GM12892 (cell line): ENCODE results near the gene WDR49.

Source experiments
- POLR2A ChIP-seq: IDR thresholded peaks from 2 replicates; pipeline ENCODE4 v1.6.1; 2011; ENCODE audit warnings: low read depth, low read length, control low read depth
- POLR2AphosphoS5 ChIP-seq: IDR thresholded peaks from 2 replicates; pipeline ENCODE4 v1.6.1; 2011; ENCODE audit warnings: low read depth, low read length, control low read depth
- TAF1 ChIP-seq: IDR thresholded peaks from 2 replicates; pipeline ENCODE4 v1.6.1; 2011; ENCODE audit warnings: low read depth, mild to moderate bottlenecking, control low read depth, low read length, borderline replicate concordance

DNA sequence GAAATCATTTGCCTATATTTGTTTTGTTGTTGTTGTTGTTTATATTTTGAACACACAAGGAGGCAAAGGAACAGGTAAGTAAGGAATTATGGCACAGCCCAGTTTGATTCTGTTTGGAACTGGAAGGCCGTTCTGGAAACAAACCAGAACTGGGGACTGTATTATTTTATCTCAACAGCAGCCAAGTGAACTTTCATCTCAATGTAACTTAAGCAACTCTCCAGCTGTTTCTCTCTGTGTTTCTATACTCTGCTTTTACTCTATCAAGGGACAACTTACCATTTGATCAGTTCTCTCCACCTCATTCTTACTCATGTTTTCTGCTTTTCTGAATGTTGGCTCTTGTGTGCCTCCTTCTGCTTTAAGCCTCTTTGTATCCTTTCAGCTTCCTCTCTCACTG, 16.0 kb upstream of the WDR49 start:
- no peak for TF ChIP-seq POLR2AphosphoS5
- no peak for TF ChIP-seq POLR2A
- no peak for TF ChIP-seq TAF1
